ENCODE results near the gene FHOD1.

DNA sequence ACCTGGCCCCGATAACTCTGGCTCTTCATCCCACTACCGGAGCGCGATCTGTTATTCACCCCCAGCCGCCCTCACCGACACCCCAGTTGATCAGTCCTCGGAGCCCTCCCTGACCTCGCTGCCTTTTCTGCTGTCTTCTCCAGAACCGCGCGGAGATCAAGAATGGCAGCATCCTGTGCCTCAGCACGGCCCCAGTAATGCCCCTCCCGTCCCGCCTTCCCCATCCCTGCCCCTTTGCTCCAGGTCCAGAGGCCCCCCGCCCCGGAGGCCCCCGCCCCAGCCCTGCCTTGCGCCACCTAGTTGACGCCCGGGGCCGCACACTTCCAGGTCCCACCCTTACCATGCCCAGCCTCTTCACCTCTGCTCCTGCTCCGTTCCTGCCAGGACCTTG is 47.5 kb downstream of the FHOD1 start:
- TF ChIP-seq, protein P1, sequence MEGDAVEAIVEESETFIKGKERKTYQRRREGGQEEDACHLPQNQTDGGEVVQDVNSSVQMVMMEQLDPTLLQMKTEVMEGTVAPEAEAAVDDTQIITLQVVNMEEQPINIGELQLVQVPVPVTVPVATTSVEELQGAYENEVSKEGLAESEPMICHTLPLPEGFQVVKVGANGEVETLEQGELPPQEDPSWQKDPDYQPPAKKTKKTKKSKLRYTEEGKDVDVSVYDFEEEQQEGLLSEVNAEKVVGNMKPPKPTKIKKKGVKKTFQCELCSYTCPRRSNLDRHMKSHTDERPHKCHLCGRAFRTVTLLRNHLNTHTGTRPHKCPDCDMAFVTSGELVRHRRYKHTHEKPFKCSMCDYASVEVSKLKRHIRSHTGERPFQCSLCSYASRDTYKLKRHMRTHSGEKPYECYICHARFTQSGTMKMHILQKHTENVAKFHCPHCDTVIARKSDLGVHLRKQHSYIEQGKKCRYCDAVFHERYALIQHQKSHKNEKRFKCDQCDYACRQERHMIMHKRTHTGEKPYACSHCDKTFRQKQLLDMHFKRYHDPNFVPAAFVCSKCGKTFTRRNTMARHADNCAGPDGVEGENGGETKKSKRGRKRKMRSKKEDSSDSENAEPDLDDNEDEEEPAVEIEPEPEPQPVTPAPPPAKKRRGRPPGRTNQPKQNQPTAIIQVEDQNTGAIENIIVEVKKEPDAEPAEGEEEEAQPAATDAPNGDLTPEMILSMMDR (IDR thresholded peaks at IDR 0.05; ENCODE audit: insufficient read depth, low read length) = no peak
- TF ChIP-seq, protein P2, sequence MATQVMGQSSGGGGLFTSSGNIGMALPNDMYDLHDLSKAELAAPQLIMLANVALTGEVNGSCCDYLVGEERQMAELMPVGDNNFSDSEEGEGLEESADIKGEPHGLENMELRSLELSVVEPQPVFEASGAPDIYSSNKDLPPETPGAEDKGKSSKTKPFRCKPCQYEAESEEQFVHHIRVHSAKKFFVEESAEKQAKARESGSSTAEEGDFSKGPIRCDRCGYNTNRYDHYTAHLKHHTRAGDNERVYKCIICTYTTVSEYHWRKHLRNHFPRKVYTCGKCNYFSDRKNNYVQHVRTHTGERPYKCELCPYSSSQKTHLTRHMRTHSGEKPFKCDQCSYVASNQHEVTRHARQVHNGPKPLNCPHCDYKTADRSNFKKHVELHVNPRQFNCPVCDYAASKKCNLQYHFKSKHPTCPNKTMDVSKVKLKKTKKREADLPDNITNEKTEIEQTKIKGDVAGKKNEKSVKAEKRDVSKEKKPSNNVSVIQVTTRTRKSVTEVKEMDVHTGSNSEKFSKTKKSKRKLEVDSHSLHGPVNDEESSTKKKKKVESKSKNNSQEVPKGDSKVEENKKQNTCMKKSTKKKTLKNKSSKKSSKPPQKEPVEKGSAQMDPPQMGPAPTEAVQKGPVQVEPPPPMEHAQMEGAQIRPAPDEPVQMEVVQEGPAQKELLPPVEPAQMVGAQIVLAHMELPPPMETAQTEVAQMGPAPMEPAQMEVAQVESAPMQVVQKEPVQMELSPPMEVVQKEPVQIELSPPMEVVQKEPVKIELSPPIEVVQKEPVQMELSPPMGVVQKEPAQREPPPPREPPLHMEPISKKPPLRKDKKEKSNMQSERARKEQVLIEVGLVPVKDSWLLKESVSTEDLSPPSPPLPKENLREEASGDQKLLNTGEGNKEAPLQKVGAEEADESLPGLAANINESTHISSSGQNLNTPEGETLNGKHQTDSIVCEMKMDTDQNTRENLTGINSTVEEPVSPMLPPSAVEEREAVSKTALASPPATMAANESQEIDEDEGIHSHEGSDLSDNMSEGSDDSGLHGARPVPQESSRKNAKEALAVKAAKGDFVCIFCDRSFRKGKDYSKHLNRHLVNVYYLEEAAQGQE (IDR thresholded peaks at IDR 0.05; ENCODE audit: insufficient replicate concordance, low read depth) = no peak

Data from HL-60 (cell line).